ENCODE results near the gene C1D.
"Not testable (repeated sequence)": the region's sequence is repeated elsewhere in the genome, so short reads cannot be mapped to it uniquely, and the experiment has no call there.

Gene C1D, protein sequence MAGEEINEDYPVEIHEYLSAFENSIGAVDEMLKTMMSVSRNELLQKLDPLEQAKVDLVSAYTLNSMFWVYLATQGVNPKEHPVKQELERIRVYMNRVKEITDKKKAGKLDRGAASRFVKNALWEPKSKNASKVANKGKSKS

DNA sequence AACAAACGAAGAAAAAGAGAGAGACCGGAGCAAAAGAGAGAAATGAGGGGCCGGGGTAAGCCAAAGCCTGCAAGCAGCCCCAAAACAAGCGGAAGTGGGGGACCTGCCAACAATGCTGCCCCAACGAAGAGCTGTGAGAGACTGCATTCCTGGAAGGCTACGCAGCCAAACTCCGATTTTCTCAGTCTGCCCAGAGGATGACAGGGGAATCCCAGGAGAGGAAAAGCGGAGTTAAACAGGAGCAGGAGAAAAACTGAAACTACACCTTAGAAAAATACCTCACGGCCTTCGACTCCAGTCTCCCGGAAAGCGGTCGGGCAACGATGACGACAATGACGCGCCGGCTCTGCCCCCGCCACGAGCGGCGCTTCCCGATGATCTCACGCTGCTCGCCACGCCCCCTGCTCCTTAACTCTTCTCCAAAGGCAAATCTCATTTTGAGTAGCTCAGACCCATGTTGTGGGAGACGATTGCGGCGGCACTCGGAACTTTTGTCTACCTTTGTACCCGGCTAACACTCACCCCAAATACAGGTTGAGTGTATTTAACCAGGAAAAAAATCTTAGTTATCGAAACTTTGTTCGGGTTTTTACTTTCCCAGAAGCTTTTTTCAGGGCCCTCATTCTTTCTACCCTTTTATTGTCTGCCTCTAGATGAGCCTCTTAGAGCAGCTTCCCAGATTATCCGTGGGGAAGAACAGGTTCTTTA is at the start of gene C1D:
C1D (minus strand) TSS at position 325 of the 708 bp plus-strand sequence. CDS start 15,694 bp downstream, outside the sequence.
- DNase-seq (ENCODE audit: low spot score): peak; percentile 92

GRCh38 chr2:68110102-68110501 is 47.3 kb upstream of the C1D start:
- DNase-seq (ENCODE audit: low spot score): no peak

- DNase-seq (ENCODE audit: low spot score): no peak
Observed at GRCh38 chr2:68108120-68108519, 45.3 kb upstream of the C1D start.

- no peak for DNase-seq (ENCODE audit: low spot score)
Observed at GRCh38 chr2:68107475-68107874, 44.7 kb upstream of the C1D start.

DNA sequence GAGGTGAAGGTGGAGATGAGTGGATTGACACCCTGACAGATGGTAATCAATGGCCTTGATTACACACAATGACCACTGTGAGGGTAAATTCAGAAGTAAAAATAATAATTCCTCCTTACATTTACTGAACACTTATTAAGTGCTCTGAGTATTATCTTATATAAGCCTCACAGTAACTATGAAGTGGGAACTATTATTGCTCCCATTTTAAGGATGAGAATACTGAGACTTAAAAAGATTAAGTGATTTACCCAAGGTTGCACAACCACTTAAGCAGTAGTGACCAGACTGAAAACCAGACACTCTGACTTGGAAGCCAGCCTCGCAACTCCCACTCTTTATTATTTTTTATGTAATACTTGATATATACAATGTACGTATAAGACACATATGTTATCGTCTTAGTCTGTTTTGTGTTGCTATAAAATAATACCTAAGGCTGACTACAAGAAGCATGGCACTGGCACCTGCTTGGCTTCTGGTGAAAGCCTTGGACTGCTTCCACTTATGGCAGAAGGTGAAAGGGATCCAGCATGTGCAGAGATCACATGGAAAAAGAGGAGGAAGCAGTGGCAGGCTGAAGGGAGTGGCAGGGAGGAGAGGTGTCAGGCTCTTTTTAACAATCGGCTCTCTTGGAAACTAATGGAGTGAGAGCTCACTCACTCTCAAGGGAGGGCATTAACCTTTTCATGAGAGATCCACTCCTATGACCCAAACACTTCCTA is 41.5 kb upstream of the C1D start:
- no peak for DNase-seq (ENCODE audit: low spot score)

DNA sequence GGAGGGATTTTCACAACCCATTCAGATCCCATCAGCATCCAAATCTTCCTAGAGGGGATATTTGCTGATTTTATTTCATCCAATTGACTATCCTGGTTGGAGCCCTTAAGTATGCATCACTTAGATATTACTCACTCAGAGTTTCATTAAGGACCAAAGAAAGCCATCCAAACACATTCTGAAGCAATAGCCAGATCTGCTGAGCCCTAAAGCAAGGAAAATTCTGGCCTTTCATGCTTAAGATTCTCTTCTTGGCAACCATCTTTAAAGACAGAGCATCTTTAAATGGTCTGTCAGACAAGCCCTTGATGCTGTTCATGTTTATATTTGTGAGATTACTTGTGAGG is 40.9 kb upstream of the C1D start:
- DNase-seq (ENCODE audit: low spot score): no peak

GRCh38 chr2:68103030-68103708 is 40.4 kb upstream of the C1D start:
- no peak for DNase-seq (ENCODE audit: low spot score)

GRCh38 chr2:68100189-68100588 is 37.4 kb upstream of the C1D start:
- no peak for DNase-seq (ENCODE audit: low spot score)

DNA sequence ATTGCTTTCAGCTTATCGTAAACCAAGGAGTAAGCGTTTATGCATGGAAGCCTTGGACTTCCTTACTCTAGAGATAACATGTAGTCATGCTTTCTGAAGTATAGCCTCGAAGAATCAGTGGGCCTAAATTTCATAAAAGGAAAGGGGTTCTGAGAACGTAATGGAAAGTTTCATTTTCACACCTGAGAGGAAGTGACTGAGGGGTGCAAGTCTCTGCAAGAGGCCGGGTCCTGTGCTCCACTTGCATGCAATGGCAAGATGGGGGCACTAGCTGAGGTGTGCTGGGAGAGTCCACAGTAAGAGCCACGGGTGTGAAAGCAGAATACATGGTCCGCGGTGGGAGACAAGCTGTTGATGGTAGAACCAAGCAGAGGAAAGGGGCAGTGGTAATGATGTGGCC is 36.5 kb upstream of the C1D start:
- no peak for DNase-seq (ENCODE audit: low spot score)

GRCh38 chr2:68098291-68098797 is 35.5 kb upstream of the C1D start:
- DNase-seq (ENCODE audit: low spot score): no peak

DNA sequence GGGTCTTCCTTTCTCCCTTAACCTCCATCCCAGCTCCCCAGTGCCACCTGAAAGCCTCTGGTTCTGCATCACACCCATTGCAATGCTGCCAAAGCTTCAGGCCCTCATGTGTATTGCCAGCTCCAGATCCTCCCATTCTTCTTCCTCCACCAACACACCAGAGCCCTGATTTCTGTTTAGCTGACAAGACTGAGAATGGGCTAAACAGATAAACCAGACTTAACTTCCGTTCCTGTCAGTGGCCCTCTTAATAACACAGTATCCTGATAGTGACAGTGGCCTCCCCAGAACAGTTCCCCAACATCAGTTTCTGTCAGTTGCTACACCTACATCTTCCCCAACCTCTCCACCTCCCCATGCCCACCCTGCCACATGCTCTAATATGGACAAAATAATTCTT is 31.3 kb upstream of the C1D start:
- no peak for DNase-seq (ENCODE audit: low spot score)

GRCh38 chr2:68093634-68094033 is 30.8 kb upstream of the C1D start:
- DNase-seq (ENCODE audit: low spot score): no peak

GRCh38 chr2:68091439-68092034 is 28.7 kb upstream of the C1D start:
- DNase-seq (ENCODE audit: low spot score): no peak

- no peak for DNase-seq (ENCODE audit: low spot score)
Observed at GRCh38 chr2:68089961-68090360, 27.2 kb upstream of the C1D start.

DNA sequence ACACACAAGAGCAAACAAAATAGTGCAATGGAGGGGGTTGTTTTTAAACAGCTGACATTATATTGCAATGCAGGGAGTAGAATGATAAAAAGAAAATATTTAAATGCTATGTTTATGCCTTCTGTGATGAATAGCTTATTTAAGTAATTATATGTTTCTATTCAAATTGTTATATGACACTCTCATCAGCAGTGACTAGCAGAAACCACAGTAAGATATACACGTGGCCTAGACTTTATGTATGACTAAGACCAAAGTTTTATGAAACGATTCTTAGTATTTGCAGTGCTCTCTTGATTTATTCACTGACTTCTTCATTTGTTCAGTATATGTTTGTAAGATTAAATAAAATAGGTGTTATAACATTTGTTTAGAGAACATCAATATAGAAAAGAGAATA is 26.1 kb upstream of the C1D start:
- no peak for DNase-seq (ENCODE audit: low spot score)

DNA sequence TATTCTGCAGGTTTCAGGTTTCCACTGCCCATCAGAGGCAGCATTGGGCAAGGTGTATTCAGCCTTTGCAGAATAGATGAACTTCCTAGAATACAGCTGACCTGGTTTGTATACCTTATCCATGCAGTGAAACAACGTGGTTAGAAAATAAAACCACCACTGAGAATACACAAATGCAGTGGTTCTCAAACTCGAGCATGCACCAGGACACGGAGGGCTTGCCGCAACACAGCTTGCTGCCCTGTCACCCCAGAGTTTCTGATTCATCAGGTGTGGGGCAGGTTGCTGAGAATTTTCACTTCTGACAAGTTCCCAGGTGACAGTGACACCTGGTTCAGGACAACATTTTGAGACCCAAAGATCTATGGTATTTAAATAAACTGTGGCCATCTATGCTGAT is 23.4 kb upstream of the C1D start:
- no peak for DNase-seq (ENCODE audit: low spot score)

- DNase-seq (ENCODE audit: low spot score): no peak
Observed at GRCh38 chr2:68083346-68083745, 20.5 kb upstream of the C1D start.

DNA sequence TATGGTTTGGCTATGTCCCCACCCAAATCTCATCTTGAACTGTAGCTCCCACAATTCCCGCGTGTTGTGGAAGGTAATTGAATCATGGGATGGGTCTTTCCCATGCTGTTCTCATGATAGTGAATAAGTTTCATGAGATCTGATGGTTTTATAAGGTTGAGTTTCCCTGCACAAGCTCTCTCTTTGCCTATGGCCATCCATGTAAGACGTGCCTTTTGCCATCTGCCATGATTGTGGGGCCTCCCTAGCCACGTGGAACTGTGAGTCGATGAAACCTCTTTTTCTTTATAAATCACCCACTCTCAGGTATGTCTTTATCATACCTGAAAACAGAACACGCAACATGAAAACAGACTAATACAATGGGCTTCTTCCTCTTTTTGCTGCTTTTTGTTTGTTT is 11.2 kb upstream of the C1D start:
- DNase-seq (ENCODE audit: low spot score): no peak

GRCh38 chr2:68063797-68064646 is 1.2 kb upstream of the C1D start:
- not testable (repeated sequence) for DNase-seq (ENCODE audit: low spot score)

GRCh38 chr2:68060652-68061051 is 2.2 kb downstream of the C1D start:
- no peak for DNase-seq (ENCODE audit: low spot score)

GRCh38 chr2:68059784-68060525 is 2.8 kb downstream of the C1D start:
- DNase-seq (ENCODE audit: low spot score): no peak
